ENCODE results near the gene ZFYVE1.

- TF ChIP-seq POLR2AphosphoS5 (IDR thresholded peaks at IDR 0.05; ENCODE audit: low read depth) = no peak
- no peak for TF ChIP-seq CTCF (IDR thresholded peaks at IDR 0.05; ENCODE audit: insufficient read depth, low read length)
- TF ChIP-seq GABPA (IDR thresholded peaks at IDR 0.05; ENCODE audit: low read depth) = no peak
- TF ChIP-seq SPI1 (IDR thresholded peaks at IDR 0.05; ENCODE audit: borderline replicate concordance, low read depth) = no peak
- TF ChIP-seq REST (IDR thresholded peaks at IDR 0.05; ENCODE audit: insufficient replicate concordance, low read depth) = no peak
Measured at GRCh38 chr14:73022051-73022450, 4.9 kb downstream of the ZFYVE1 start.

Data from HL-60 (cell line).